ENCODE results near the gene ANO6. TPM values are rescaled to one million over a fixed set of nuclear protein-coding genes. Genes with fewer than 3 reads are reported as not detected.

The ANO6 gene
- polyA plus RNA-seq, 1 donor from 2014 or later: 9.0 TPM

GRCh38 chr12:45407981-45408728 lies 192.3 kb downstream of the ANO6 start:
- no peaks in the 10 kb centered on the region for H3K9me2 ChIP-seq (ENCODE audit: insufficient read depth, low read length)

DNA sequence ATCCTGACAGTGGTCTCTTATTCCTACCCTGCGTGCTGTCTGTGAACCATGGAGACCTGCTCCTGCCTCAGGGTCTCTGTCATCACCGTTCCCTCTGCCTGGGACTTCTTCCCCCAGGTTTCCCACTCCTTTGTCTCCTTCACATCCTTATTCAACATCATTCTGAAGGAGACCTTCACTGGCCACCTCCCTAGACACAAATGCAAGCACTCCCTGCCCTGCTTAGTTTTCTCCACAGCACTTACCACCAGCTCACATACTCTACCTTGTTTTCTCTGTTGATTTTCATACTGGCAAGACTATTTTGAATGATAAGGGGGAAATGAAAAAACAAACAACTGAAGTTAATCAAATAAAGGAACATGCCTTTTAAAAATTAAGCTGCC lies 192.8 kb downstream of the ANO6 start:
- H3K27ac ChIP-seq (ENCODE audit: low read length): no peak overlapping the region
- H4K20me1 ChIP-seq (ENCODE audit: insufficient read depth): no peaks in the 10 kb centered on the region
- H2AFZ ChIP-seq (ENCODE audit: low read depth, low read length): no peak overlapping the region
- H3K36me3 ChIP-seq (ENCODE audit: insufficient read depth, low read length): peaks cover 6% of the 10 kb centered on the region
- no peaks in the 10 kb centered on the region for H3F3A ChIP-seq (ENCODE audit: insufficient read depth, low read length, poor library complexity, severe bottlenecking)
- no peaks in the 10 kb centered on the region for H3K79me2 ChIP-seq (replicated peaks; ENCODE audit: insufficient read depth, low read length)
- H3K9ac ChIP-seq (ENCODE audit: low read length): no peak overlapping the region
- no peaks in the 10 kb centered on the region for H3K9me2 ChIP-seq (ENCODE audit: insufficient read depth, low read length)
- H3K27me3 ChIP-seq (ENCODE audit: insufficient read depth, low read depth, low read length): no peaks in the 10 kb centered on the region
- no peak overlapping the region for H3K4me3 ChIP-seq (ENCODE audit: low read length)
- H3K4me2 ChIP-seq (ENCODE audit: low read length): no peak overlapping the region
- H3K9me3 ChIP-seq (ENCODE audit: low read length): no peaks in the 10 kb centered on the region
- TF ChIP-seq MXI1 (conservative IDR thresholded peaks at IDR 0.05; ENCODE audit: poor library complexity, severe bottlenecking) (no peak), EP300 (conservative IDR thresholded peaks at IDR 0.05; ENCODE audit: poor library complexity, severe bottlenecking) (no peak), TAF1 (IDR thresholded peaks at IDR 0.05; ENCODE audit: low read depth) (no peak), REST (IDR thresholded peaks at IDR 0.05; ENCODE audit: borderline replicate concordance) (no peak), RAD21 (conservative IDR thresholded peaks at IDR 0.05) (no peak)
- TF ChIP-seq, protein P1, sequence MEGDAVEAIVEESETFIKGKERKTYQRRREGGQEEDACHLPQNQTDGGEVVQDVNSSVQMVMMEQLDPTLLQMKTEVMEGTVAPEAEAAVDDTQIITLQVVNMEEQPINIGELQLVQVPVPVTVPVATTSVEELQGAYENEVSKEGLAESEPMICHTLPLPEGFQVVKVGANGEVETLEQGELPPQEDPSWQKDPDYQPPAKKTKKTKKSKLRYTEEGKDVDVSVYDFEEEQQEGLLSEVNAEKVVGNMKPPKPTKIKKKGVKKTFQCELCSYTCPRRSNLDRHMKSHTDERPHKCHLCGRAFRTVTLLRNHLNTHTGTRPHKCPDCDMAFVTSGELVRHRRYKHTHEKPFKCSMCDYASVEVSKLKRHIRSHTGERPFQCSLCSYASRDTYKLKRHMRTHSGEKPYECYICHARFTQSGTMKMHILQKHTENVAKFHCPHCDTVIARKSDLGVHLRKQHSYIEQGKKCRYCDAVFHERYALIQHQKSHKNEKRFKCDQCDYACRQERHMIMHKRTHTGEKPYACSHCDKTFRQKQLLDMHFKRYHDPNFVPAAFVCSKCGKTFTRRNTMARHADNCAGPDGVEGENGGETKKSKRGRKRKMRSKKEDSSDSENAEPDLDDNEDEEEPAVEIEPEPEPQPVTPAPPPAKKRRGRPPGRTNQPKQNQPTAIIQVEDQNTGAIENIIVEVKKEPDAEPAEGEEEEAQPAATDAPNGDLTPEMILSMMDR (IDR thresholded peaks at IDR 0.05; ENCODE audit: poor library complexity, severe bottlenecking): no peak

More at GRCh38 chr12:45407981-45408728, 192.3 kb downstream of the ANO6 start:
- Histone ChIP-seq H3K4me3 (ENCODE audit: low read length) (no peak overlapping the region), H4K20me1 (ENCODE audit: insufficient read depth) (no peaks in the 10 kb centered on the region), H3K27ac (ENCODE audit: low read length) (no peak overlapping the region), H3F3A (ENCODE audit: insufficient read depth, low read length, poor library complexity, severe bottlenecking) (no peaks in the 10 kb centered on the region), H3K9ac (ENCODE audit: low read length) (no peak overlapping the region), H2AFZ (ENCODE audit: low read depth, low read length) (no peak overlapping the region), H3K36me3 (ENCODE audit: insufficient read depth, low read length) (peaks cover 6% of the 10 kb centered on the region), H3K9me3 (ENCODE audit: low read length) (no peaks in the 10 kb centered on the region), H3K4me2 (ENCODE audit: low read length) (no peak overlapping the region), H3K27me3 (ENCODE audit: insufficient read depth, low read depth, low read length) (no peaks in the 10 kb centered on the region), H3K79me2 (replicated peaks; ENCODE audit: insufficient read depth, low read length) (no peaks in the 10 kb centered on the region)
- no peak for TF ChIP-seq RAD21 (conservative IDR thresholded peaks at IDR 0.05)
- TF ChIP-seq, protein P1 (IDR thresholded peaks at IDR 0.05; ENCODE audit: poor library complexity, severe bottlenecking): no peak
- no peak for TF ChIP-seq POLR2AphosphoS5 (IDR thresholded peaks at IDR 0.05)
- no peak for TF ChIP-seq TAF1 (IDR thresholded peaks at IDR 0.05; ENCODE audit: low read depth)
- TF ChIP-seq SMC3 (conservative IDR thresholded peaks at IDR 0.05; ENCODE audit: poor library complexity): no peak
- TF ChIP-seq REST (IDR thresholded peaks at IDR 0.05; ENCODE audit: borderline replicate concordance): no peak
- TF ChIP-seq EP300 (conservative IDR thresholded peaks at IDR 0.05; ENCODE audit: poor library complexity, severe bottlenecking): no peak
- no peak for TF ChIP-seq EZH2 (IDR thresholded peaks at IDR 0.05; ENCODE audit: borderline replicate concordance, insufficient read depth, low read length, poor library complexity, severe bottlenecking)
- no peak for TF ChIP-seq MXI1 (conservative IDR thresholded peaks at IDR 0.05; ENCODE audit: poor library complexity, severe bottlenecking)
